H7 (cell line): ENCODE data around the gene BCAS1. TPM values are rescaled to one million over a fixed set of nuclear protein-coding genes. Genes with fewer than 3 reads are reported as not detected.
"Not testable (repeated sequence)": the region's sequence is repeated elsewhere in the genome, so short reads cannot be mapped to it uniquely, and the experiment has no call there.

Experiments used
- DNase-seq: peaks from one replicate; pipeline ENCODE4 v3.0.0; 2012
- H3K27me3 ChIP-seq: 2 replicates; pipeline ENCODE4 v1.6.0; 2011; ENCODE audit warnings: mild to moderate bottlenecking, low read length; ENCODE audit not compliant: control insufficient read depth, insufficient read depth
- H3K36me3 ChIP-seq: replicated peaks from 2 replicates; pipeline ENCODE4 v1.5.1; 2011; ENCODE audit warnings: low read length; ENCODE audit not compliant: control insufficient read depth, insufficient read depth
- H3K4me3 ChIP-seq: 2 replicates; pipeline ENCODE4 v1.5.1; 2011; ENCODE audit warnings: low read depth, mild to moderate bottlenecking, control low read depth, low read length, moderate library complexity; ENCODE audit not compliant: insufficient read depth
- total RNA-seq: library from RNA; depleted of rRNA; stranded (reverse); fragments of >200 nt; shearing (Covaris generic); gene quantifications from 2 replicates; pipeline ENCODE4 v1.2.3, GENCODE V29; 2014

BCAS1 gene
- total RNA-seq, 1 experiment from 2014 or later: 0.07 TPM

GRCh38 chr20:53977391-53977790, 93.0 kb downstream of the BCAS1 start:
- Histone ChIP-seq H3K36me3 (no peaks in the 10 kb centered on the region), H3K4me3 (no peak overlapping the region), H3K27me3 (no peaks in the 10 kb centered on the region)
- DNase-seq: no peak

GRCh38 chr20:53975761-53976160, 94.6 kb downstream of the BCAS1 start:
- H3K36me3 ChIP-seq: no peaks in the 10 kb centered on the region
- H3K4me3 ChIP-seq: no peak overlapping the region
- H3K27me3 ChIP-seq: no peaks in the 10 kb centered on the region
- DNase-seq: no peak

DNA sequence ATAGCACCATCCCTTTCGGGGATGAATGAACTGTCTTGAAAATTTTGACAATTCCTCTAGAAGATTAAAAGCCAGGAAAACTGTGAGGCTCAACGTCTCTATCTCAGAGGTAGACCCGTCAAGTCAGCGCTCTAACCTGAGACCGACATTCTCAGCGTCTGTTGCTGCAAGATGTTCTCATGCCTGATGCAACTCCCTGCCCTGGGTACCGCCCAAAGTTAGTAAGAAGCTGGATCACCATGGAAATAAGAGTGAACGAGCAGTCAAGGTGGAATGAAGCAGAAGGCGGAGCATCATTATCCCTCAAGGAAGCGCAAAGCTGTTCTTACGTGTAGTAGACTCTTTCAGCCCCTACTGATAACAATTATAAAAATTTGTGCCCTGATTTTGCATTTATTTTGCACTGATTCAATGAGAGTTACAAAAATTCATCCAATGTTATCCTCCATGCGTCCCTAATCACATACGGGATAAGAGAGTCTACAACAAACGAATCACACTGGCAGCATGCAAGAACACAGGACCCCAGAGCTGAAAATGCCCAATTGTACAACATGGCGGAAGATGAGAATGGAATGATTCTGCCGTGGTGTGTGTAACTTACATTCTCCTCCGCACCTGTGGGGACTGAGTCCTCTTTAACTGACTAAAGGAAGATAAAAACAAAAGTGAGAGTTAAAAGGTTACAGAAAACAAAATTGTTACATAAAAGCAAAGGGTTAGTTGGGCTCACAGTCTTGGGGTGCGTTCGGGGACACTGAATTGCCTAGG, 95.4 kb downstream of the BCAS1 start:
- Histone ChIP-seq H3K4me3 (no peak overlapping the region), H3K27me3 (no peaks in the 10 kb centered on the region), H3K36me3 (no peaks in the 10 kb centered on the region)
- no peak for DNase-seq

- DNase-seq, H3K27me3 ChIP-seq, H3K4me3 ChIP-seq, H3K36me3 ChIP-seq: not testable (repeated sequence)
Measured at GRCh38 chr20:53973882-53974281, 96.5 kb downstream of the BCAS1 start.

GRCh38 chr20:53972179-53972578, 98.2 kb downstream of the BCAS1 start:
- H3K4me3 ChIP-seq: no peak overlapping the region
- DNase-seq: no peak
- no peaks in the 10 kb centered on the region for H3K36me3 ChIP-seq
- no peaks in the 10 kb centered on the region for H3K27me3 ChIP-seq

- no peak overlapping the region for H3K4me3 ChIP-seq
- no peaks in the 10 kb centered on the region for H3K36me3 ChIP-seq
- DNase-seq: no peak
Measured at GRCh38 chr20:53971096-53971683, 99.2 kb downstream of the BCAS1 start.

DNA sequence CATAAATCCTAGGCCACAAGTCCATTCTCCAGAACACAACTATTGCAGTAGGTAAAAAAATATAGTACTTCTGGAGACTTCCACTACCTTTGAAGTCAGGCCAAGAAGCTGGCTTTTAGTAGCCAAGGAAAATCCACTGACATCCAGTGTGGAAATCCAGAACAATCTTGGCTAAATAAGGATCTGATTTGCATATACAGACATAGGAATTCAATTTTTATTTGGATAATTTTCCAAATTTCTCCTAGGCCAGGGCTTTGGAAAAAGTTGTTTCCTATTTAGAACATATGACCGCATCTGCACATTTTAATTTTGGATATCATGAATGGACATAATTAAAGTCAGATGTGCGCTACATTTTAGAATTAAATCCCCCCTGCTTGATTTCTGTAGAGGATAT, 100.2 kb downstream of the BCAS1 start:
- no peak for DNase-seq
- Histone ChIP-seq H3K27me3 (no peaks in the 10 kb centered on the region), H3K36me3 (no peaks in the 10 kb centered on the region), H3K4me3 (no peak overlapping the region)

More at GRCh38 chr20:53971096-53971683, 99.2 kb downstream of the BCAS1 start:
- H3K27me3 ChIP-seq: no peaks in the 10 kb centered on the region

DNA sequence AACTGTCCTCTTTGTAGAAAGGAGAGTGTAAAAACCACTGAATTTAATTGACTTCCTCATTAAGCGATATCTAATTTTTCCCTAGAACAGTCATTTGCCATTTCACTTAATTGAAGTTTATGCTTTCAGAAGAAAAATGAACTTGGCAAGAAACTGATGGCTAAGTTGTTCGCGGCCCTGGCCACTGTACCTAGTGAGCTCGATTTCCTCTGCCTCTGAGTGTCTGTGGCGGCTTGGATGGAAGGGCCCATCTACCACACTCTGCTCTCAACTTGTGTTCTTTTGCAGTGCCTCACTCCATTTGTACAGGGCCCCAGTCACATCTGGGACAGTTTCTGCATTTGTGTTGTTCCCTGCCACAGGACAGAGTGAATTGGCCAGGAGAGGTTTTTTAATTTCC, 102.9 kb downstream of the BCAS1 start:
- Histone ChIP-seq H3K36me3 (no peaks in the 10 kb centered on the region), H3K27me3 (no peaks in the 10 kb centered on the region), H3K4me3 (no peak overlapping the region)
- no peak for DNase-seq

- DNase-seq: no peak
- Histone ChIP-seq H3K36me3 (no peaks in the 10 kb centered on the region), H3K27me3 (no peaks in the 10 kb centered on the region), H3K4me3 (no peak overlapping the region)
Measured at GRCh38 chr20:53966774-53967398, 103.5 kb downstream of the BCAS1 start.

- no peak for DNase-seq
- no peaks in the 10 kb centered on the region for H3K36me3 ChIP-seq
- no peak overlapping the region for H3K4me3 ChIP-seq
- H3K27me3 ChIP-seq: no peaks in the 10 kb centered on the region
Measured at GRCh38 chr20:53964501-53965253, 105.7 kb downstream of the BCAS1 start.

- Histone ChIP-seq H3K27me3 (no peaks in the 10 kb centered on the region), H3K4me3 (no peak overlapping the region)
- DNase-seq: no peak
Measured at GRCh38 chr20:53964067-53964466, 106.3 kb downstream of the BCAS1 start.

GRCh38 chr20:53963635-53964034, 106.8 kb downstream of the BCAS1 start:
- no peaks in the 10 kb centered on the region for H3K36me3 ChIP-seq
- DNase-seq: no peak
- H3K27me3 ChIP-seq: no peaks in the 10 kb centered on the region
- no peak overlapping the region for H3K4me3 ChIP-seq

More at GRCh38 chr20:53964067-53964466, 106.3 kb downstream of the BCAS1 start:
- H3K36me3 ChIP-seq: no peaks in the 10 kb centered on the region

DNA sequence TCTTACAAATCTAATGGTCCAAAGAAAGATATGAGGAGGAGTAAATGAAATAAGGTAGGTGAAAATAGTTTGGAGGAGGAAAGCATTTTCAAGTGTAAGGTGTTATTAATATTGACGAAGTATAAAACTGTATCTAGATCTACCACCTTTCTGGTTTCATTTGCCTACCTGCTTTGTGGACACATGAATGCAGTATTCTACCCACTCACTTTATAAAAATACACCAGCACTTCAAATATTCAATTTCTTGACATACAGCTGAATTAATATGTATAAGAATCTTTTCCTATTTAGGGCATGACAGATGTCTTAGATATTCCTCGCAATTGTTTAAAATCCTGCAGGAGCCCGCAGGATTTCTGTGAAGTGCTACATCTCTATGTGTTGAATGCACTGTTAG, 108.0 kb downstream of the BCAS1 start:
- no peak for DNase-seq
- Histone ChIP-seq H3K27me3 (no peaks in the 10 kb centered on the region), H3K4me3 (no peak overlapping the region), H3K36me3 (no peaks in the 10 kb centered on the region)

DNA sequence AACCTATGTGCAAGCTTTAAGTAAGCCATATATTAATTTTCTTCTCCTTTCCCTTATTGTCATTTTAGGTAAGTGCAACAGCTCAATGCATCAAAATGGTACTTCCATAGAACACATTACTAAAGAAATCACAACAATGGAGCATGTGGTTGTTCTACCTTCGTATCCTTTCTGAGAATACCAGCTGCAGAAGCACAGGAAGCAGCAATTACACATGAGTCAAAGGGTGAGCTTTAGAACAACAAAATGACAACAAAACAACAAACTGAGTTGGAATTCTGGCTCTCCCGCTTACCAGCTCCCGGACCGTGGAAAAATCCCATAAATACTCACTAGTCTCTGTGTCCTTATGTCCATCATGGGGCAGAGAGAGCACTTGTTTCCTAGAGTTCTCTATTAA, 108.9 kb downstream of the BCAS1 start:
- DNase-seq: no peak
- Histone ChIP-seq H3K36me3 (no peaks in the 10 kb centered on the region), H3K27me3 (no peaks in the 10 kb centered on the region), H3K4me3 (no peak overlapping the region)
